GM12892 (cell line): ENCODE measurements around the gene CIC.

Source experiments
- POLR2A ChIP-seq: IDR thresholded peaks from 2 replicates; pipeline ENCODE4 v1.6.1; 2011; ENCODE audit warnings: low read depth, low read length, control low read depth
- POLR2AphosphoS5 ChIP-seq: IDR thresholded peaks from 2 replicates; pipeline ENCODE4 v1.6.1; 2011; ENCODE audit warnings: low read depth, low read length, control low read depth
- TAF1 ChIP-seq: IDR thresholded peaks from 2 replicates; pipeline ENCODE4 v1.6.1; 2011; ENCODE audit warnings: low read depth, mild to moderate bottlenecking, control low read depth, low read length, borderline replicate concordance

DNA sequence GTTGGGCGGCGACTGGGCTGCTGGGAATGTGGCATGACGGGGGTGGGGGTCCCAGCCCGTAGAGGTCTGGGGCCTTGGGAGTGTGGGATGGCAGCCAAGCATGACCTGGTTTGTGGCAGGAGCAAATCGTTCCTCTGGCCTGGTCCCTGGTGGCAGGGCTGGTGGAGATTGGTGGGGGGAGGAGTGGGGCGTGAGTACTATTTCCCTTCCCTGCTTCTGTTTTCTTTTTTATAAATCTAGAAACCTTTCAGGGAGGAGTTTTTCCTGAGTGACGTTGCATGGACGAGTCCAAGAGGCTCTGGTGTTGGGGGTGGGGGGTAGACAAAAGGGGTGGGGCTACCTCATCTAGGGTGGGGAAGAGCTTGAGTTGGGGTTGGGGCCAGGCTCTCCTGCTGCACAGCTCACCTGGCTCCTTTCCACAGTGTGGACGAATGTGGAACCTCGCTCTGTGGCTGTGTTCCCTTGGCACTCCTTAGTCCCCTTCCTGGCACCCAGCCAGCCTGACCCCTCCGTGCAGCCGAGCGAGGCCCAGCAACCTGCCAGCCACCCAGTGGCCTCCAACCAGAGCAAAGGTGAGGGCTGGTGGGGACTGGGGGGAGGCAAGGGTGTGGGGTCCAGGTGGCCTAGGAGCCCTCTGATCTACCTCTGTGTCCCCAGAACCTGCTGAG lies 17.4 kb downstream of the CIC start:
- TF ChIP-seq POLR2A: no peak
- TF ChIP-seq POLR2AphosphoS5: no peak
- no peak for TF ChIP-seq TAF1
